ENCODE data around the gene TTC13. TPM values are rescaled to one million over a fixed set of nuclear protein-coding genes. Genes with fewer than 3 reads are reported as not detected.

The TTC13 gene
- total and polyA plus RNA-seq, 2 of the 13 experiments (the other 11 are each of a cell fraction or from before 2014, with no cell fraction given) = 5.8 to 15.9 TPM

- TF ChIP-seq REST (IDR thresholded peaks at IDR 0.05; ENCODE audit: borderline replicate concordance in 1 of 2, low read depth in 1 of 2, low read length in 2 of 2) (no peak), TEF (CRISPR knock-in tag; IDR thresholded peaks at IDR 0.05) (no peak), ZNF34 (CRISPR knock-in tag; IDR thresholded peaks at IDR 0.05; ENCODE audit: borderline replicate concordance) (no peak), YEATS4 (CRISPR knock-in tag; IDR thresholded peaks at IDR 0.05; ENCODE audit: borderline replicate concordance) (peak; percentile 41; the same call in 1 of the 2 replicates), CENPX (CRISPR knock-in tag; IDR thresholded peaks at IDR 0.05) (no peak), ZNF746 (CRISPR knock-in tag; IDR thresholded peaks at IDR 0.05) (peak; percentile 42; the same call in 1 of the 2 replicates), HBP1 (CRISPR knock-in tag; IDR thresholded peaks at IDR 0.05; ENCODE audit: low read depth) (peak; percentile 52), ZBTB37 (CRISPR knock-in tag; IDR thresholded peaks at IDR 0.05) (peak; percentile 15; the same call in 1 of the 2 replicates), POGZ (CRISPR knock-in tag; IDR thresholded peaks at IDR 0.05) (peak; percentile 91), NCOA5 (CRISPR knock-in tag; IDR thresholded peaks at IDR 0.05) (no peak), NKX3-1 (CRISPR knock-in tag; IDR thresholded peaks at IDR 0.05) (no peak), SRY (CRISPR knock-in tag; IDR thresholded peaks at IDR 0.05) (peak; percentile 89; the same call in 1 of the 2 replicates), ZNF703 (CRISPR knock-in tag; IDR thresholded peaks at IDR 0.05; ENCODE audit: borderline replicate concordance) (0 out of 2 replicates have a peak, but pooled peaks have one; percentile 54), AGO1 (IDR thresholded peaks at IDR 0.05; ENCODE audit: low read depth, low read length, poor library complexity, severe bottlenecking) (peak; percentile 28), ARNT (IDR thresholded peaks at IDR 0.05) (no peak), ZNF747 (CRISPR knock-in tag; IDR thresholded peaks at IDR 0.05; ENCODE audit: borderline replicate concordance) (peak; percentile 69; the same call in 1 of the 2 replicates), ZNF205 (CRISPR knock-in tag; IDR thresholded peaks at IDR 0.05) (peak; percentile 71), ZNF260 (CRISPR knock-in tag; IDR thresholded peaks at IDR 0.05; ENCODE audit: borderline replicate concordance, low read depth) (no peak), REPIN1 (CRISPR knock-in tag; IDR thresholded peaks at IDR 0.05; ENCODE audit: borderline replicate concordance, low read depth) (peak; percentile 71; the same call in 1 of the 2 replicates), ETV6 (CRISPR knock-in tag; conservative IDR thresholded peaks at IDR 0.05) (no peak)
These were observed at the start of gene TTC13, which contains the start of gene ARV1 (continued) for GRCh38 chr1:230978491-230979388.
